Right renal pelvis (tissue), 4 donors: Measurements from ENCODE around the gene DDA1. TPM values are rescaled to one million over a fixed set of nuclear protein-coding genes. Genes with fewer than 3 reads are reported as not detected.
"Not testable (repeated sequence)": the region's sequence is repeated elsewhere in the genome, so short reads cannot be mapped to it uniquely, and the experiment has no call there.

Source experiments
- DNase-seq, 4 donors: peaks; one replicate each; pipeline ENCODE4 v3.0.0-alpha.2; 2013; ENCODE audit warnings: low read depth in 4 of 4, low spot score in 3 of 4, missing footprints in 1 of 4
- polyA plus RNA-seq, 4 donors: library from polyadenylated mRNA; unstranded; fragments of 120-200 nt; gene quantifications; one replicate each; pipeline ENCODE4 v1.2.1, GENCODE V29; 2013; ENCODE audit not compliant: insufficient read length in 4 of 4

DDA1 gene
- polyA plus RNA-seq, 4 donors, result 35.1 to 43.4 (median 36.9) TPM

DNA sequence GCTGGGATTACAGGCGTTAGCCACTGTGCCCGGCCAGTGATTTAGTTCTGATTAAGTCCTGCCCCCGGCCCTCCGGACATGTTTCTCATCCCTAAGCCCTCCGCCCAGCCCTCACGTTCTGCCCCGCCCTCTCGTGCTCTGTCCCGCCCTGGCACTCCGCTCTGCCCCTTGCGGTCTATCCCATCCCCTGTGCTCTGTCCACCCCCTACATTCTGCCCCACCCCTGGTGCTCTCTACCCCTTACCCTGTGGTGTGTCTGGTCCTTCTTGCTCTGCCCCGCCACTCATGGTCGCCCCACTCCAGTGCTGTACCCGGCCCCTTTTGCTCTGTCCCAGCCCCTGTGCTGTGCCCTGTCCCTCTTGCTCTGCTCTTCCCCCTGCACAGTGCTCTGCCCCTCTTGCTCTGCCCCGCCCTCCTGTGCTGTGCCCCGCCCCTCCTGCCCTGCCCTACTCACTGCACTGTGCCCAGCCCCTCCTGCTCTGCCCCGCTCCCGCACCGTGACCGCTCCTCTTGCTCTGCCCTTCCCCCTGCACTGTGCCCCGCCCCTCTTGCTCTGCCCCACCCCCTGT lies 31.0 kb downstream of the DDA1 start:
- no peak for DNase-seq

DNA sequence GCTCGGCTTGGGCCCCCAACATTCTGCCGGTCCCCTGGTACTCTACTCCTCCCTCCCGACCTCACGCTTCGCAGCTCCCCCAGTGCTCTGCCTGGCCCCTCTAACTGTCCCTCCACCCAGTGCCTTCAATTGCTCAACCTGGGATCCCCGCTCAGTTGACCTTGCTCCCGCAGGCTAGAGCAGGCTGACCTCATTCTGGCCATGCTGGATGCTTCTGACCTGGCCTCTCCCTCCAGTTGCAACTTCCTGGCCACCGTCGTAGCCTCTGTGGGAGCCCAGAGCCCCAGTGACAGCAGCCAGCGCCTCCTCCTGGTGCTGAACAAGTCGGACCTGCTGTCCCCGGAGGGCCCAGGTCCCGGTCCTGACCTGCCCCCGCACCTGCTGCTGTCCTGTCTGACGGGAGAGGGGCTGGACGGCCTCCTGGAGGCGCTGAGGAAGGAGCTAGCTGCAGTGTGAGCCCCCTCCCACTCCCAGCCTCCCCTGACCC lies 31.6 kb downstream of the DDA1 start:
- no peak for DNase-seq

- no peak for DNase-seq
These were observed 32.0 kb downstream of the DDA1 start for GRCh38 chr19:17341386-17341785.

- DNase-seq, result no peak
These were observed 32.5 kb downstream of the DDA1 start for GRCh38 chr19:17341845-17342244.

- DNase-seq, result no peak
These were observed 36.8 kb downstream of the DDA1 start for GRCh38 chr19:17346109-17346671.

DNA sequence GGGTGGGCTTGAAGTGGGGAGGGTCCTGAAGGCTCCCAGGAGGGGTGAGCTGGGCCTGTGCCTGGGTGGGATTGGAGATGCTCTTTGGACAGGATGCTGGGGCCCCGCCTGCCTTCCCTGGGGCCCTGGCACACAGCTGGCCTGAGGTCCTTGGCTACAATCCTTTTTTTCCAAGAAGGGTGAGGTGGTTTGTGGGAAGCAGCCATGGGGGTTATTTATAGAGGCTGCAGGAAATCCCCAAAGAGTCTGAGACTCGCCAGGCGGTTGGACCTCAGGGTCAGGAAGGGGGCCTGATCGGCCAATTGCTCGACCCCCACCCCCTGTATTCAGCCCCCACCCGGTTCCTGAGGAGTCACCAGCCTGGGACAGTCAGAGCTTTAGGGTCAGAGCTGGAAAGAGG lies 38.0 kb downstream of the DDA1 start:
- DNase-seq, result no peak

GRCh38 chr19:17347877-17348276 lies 38.5 kb downstream of the DDA1 start:
- no peak for DNase-seq

DNA sequence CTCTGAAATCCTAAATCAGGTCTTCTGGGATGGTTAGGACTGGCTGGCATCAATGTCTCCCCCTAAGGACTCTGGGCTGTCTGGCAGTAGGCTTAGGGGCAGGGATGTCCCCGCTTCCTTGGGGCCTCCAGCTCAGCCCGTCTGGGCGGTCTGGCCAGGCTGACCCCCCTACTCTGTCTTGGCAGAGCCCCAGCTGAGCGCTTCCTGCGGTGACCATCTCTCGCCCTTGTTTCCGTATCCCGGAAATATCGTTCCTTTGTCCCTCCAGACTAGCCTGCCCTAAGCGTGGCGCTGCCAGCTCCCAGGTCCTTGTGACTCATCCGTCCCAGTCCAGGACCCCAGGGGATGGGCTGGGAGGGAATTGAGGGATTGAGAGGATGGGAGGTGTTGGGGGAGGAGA lies 39.3 kb downstream of the DDA1 start:
- peak in 1 of 4 donors; percentile 45 for DNase-seq

GRCh38 chr19:17351815-17352435 lies 42.6 kb downstream of the DDA1 start:
- no peak for DNase-seq

DNA sequence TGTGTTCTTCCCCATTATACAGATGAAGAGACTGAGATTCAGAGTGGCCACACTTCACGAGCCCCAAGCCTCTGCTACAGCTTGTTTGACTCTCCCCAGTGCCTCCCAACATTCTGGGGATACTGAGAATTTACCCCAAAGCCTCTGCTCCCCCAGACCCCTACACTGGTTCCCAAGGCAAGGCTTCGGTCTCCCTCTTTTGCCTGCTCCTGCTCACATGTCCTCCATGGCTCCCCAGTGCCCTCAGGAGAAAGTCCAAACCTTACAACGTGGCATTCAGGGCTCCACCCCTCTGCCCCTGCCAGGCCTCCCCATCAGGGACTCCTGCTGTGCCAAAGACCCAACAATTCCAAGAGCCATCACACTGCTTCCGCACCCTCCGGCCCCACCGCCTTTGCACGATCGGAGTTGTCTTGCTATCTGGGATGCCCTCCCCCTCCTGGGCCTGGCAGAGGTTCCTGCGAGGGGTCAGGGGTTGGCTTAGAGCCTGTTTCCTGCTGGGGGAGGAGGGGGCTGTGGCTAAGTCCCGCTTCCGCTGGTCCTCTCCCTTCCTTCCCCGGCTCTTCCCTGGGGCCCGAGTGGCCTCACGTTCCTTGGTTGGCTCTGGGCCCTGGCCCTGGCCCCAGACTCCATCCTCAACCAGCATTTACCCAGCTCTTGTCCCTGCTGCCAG lies 43.4 kb downstream of the DDA1 start:
- DNase-seq, result no peak

DNA sequence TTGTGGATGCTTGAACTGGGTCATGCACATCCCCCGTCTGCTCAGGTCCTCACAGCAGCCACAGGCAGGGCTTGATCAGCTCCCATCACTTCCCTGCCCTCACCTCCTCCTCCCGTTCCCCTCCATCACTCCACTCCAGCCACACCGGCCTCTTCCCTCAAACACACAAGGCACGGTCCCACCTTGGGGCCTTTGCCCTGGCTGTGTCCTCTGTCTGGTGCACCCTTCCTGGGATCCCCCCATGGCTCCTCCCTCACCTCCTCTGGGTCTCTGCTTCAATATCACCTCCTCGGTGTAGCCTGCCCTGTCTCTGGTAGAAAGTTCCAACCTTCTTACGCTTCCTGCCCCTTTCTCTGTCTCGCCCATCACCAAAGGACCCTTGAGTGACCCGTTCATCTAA lies 44.0 kb downstream of the DDA1 start:
- no peak for DNase-seq

DNA sequence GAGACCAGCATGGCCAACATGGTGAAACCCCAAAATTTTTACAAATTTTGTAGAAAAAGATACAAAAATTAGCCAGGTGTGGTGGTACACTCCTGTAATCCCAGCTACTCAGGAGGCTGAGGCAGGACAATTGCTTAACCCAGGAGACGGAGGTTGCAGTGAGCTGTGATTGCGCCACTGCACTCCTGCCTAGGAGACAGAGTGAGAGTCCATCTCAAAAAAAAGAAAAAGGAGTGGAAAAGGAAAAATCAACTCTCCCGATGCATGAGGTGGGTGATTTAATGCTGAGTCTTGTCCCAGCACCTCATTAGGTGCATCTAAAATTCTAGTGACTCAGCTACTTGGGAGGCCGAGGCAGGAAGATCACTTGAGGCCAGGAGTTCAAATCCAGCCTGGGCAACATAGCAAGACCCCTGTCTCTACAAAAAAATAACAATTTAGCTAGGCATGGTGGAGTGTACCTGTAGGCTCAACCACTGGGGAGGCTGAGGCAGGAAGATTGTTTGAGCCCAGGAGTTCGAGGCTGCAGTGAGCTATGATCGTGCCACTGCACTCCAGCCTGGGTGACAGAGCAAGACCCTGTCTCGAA lies 47.8 kb downstream of the DDA1 start:
- DNase-seq, result no peak

DNA sequence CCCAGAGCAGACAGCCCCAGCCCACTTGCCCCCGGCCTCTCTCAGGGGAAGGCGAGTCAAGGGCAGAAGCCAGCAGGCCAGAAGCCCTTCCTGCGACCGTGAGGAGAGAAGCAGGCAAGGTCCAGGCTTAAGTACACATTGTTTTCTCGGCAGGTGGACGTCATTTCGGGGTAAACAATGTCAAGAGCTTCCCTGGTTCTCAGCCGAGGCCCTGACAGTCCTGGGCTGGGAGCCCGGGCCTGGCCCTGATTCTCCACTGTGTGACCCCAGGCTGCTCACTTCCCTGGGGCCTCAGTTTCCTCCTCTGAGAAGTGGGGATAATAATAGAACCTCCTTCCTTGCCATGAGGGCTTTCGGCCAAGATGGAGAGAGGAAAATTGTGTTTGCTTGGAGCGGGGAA lies 48.4 kb downstream of the DDA1 start:
- no peak for DNase-seq

GRCh38 chr19:17358395-17358794 lies 49.0 kb downstream of the DDA1 start:
- no peak for DNase-seq

DNA sequence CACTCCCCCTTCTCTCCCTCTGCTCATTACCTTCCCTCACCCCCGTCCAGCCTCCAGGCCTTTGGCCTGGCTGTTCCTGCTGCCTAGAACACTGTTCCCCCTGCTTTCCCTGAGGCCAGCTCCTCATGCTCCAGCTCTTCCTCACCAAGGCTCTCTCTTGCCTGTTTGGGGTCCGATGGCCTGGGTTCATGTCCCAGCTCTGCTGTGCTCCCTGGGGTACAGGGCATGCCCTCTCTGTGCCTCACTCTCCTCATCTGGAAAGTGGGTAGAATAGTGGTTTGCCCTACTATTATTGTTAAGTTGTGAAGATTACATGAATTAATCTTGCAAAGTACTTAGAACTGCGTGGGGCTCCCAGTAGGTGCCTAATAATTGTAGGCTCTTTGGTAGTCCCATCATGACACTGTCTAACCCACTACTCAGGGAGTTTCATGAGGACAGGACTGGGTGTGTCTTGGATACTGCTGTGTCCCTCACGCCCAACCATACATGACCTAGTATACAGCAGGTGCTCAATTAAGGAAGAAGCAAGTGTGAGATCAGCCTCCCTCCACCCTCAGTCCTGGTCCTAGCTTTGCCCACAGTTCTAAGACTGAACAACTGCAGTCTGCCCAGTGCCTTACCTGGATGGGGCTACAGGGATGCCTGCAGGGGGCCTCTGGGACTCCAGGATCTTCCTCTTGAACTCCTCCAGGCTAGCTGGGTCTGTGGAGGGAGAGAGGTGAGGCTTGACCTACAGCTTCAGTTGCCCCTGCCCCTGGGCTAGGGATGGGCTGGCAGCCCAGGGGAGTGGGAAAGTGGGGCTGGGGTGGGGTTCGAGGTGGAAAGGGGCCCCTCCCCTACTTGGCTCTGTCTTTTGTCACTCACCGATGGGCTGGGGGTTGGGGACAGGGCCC lies 50.8 kb downstream of the DDA1 start:
- no peak for DNase-seq

DNA sequence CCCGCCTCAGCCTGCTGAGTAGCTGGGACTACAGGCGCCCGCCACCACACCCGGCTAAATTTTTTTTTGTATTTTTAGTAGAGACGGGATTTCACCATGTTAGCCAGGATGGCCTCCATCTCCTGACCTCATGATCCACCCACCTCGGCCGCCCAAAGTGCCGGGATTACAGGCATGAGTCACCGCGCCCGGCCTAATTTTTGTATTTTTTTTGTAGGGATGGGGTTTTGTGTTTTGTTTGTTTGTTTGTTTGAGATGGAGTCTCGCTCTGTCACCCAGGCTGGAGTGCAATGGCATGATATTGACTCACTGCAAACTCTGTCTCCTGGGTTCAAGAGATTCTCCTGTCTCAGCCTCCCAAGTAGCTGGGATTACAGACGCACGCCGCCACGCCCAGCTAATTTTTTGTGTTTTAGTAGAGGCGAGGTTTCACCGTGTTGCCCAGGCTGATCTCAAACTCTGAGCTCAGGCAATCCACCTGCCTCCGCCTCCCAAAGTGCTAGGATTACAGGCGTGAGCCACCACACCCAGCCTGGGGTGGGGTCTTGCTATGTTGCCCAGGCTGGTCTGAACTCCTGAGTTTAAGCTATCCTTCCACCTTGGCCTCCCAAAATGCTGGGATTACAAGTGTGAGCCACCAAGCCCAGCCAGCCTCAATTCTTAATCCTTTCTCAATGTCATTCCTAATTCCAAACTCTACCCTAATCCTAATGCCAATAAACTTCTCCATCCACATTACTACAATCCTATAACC lies 54.7 kb downstream of the DDA1 start:
- DNase-seq, result not testable (repeated sequence)

DNA sequence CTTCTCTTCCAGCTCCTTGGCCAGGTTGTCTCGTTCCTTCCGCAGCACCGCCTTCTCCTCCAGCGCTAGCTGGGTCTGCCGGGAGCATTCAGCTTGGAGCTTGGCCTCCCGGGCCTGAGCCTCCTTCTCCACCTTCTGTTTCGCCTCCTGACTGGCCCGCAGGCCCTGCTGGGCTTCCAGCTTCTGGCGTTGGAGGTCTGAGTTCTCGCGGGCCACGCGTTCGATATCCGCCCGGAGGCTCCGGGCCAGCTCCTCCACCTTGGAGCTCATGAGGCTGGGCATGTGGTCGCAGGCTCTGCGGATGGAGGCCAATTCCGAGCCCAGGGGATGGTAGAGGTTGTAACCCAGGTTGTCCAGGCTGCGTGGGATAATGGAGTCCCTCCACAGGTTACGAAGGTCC lies 56.0 kb downstream of the DDA1 start:
- DNase-seq, result no peak

DNA sequence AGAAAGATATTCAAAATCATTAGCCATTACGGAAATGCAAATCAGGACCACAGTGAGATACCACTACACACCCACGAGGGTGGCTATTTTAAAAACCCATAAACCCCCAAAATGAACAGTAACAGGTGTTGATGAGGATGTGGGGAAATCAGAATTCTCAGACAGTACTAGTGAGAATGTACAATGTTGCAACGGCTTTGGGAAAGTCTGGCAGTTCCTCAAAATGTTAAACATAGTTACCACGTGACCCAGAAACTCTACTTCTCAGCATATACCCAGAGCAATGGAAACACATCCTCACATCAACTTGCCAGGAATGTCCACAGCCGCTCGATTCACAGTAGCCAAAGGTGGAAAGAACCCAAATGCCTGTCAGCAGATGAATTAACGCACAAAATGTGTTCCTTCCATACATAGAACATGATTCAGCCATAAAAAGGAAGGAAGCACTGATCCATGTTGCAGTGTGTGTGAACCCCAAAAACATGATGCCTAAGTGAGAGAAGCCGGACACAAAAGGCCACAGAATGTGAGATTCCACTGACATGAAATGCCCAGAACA lies 60.7 kb downstream of the DDA1 start:
- DNase-seq, result no peak
